Measurements from ENCODE around the gene ANAPC15.

DNA sequence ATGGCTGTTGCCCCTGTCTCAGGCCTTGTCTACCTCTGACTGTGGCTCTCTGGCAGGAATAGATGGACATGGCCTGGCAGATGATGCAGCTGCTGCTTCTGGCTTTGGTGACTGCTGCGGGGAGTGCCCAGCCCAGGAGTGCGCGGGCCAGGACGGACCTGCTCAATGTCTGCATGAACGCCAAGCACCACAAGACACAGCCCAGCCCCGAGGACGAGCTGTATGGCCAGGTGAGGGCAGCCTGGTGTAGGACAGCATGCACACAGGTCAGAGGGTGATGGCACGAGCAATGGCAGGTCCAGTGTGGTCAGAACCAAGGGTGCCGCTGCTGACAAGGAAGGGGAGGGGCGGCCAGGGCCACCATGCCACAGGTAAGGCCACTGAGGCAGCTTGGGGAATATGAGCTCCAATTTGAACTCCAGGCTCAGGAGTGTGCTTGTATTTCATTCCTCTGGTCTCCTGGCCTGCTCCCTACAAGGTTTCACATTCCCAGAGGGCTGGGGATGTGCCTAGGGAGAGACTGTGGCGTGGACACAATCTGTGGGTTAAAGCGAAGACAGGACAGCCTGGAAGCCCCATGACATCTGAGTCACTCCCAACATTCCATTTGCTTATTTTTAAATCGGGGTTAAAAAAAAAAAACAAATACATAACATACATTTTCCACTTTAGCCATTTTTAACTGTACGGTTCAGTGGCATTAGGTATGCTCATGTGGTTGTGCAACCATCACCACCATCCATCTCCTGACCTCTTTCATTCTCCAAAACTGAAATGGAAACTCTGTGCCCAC is 23.6 kb upstream of the ANAPC15 start:
- no peak for TF ChIP-seq EZH2 (IDR thresholded peaks at IDR 0.05; ENCODE audit: borderline replicate concordance, low read depth, low read length)
- TF ChIP-seq RBBP5 (IDR thresholded peaks at IDR 0.05; ENCODE audit: borderline replicate concordance, insufficient read depth, low read length, poor library complexity, severe bottlenecking), result no peak
- TF ChIP-seq FOXM1 (IDR thresholded peaks at IDR 0.05; ENCODE audit: low read depth), result no peak
- no peak for TF ChIP-seq FOXM1 (CRISPR knock-in tag; IDR thresholded peaks at IDR 0.05; ENCODE audit: low read depth)
- TF ChIP-seq, protein P1, sequence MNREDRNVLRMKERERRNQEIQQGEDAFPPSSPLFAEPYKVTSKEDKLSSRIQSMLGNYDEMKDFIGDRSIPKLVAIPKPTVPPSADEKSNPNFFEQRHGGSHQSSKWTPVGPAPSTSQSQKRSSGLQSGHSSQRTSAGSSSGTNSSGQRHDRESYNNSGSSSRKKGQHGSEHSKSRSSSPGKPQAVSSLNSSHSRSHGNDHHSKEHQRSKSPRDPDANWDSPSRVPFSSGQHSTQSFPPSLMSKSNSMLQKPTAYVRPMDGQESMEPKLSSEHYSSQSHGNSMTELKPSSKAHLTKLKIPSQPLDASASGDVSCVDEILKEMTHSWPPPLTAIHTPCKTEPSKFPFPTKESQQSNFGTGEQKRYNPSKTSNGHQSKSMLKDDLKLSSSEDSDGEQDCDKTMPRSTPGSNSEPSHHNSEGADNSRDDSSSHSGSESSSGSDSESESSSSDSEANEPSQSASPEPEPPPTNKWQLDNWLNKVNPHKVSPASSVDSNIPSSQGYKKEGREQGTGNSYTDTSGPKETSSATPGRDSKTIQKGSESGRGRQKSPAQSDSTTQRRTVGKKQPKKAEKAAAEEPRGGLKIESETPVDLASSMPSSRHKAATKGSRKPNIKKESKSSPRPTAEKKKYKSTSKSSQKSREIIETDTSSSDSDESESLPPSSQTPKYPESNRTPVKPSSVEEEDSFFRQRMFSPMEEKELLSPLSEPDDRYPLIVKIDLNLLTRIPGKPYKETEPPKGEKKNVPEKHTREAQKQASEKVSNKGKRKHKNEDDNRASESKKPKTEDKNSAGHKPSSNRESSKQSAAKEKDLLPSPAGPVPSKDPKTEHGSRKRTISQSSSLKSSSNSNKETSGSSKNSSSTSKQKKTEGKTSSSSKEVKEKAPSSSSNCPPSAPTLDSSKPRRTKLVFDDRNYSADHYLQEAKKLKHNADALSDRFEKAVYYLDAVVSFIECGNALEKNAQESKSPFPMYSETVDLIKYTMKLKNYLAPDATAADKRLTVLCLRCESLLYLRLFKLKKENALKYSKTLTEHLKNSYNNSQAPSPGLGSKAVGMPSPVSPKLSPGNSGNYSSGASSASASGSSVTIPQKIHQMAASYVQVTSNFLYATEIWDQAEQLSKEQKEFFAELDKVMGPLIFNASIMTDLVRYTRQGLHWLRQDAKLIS (CRISPR knock-in tag; IDR thresholded peaks at IDR 0.05), result no peak
- no peak for TF ChIP-seq NR2C2 (CRISPR knock-in tag; IDR thresholded peaks at IDR 0.05)
- no peak for TF ChIP-seq NR2C2 (tag; IDR thresholded peaks at IDR 0.05)
- TF ChIP-seq ZNF282 (CRISPR knock-in tag; IDR thresholded peaks at IDR 0.05), result no peak
- TF ChIP-seq, protein P2, sequence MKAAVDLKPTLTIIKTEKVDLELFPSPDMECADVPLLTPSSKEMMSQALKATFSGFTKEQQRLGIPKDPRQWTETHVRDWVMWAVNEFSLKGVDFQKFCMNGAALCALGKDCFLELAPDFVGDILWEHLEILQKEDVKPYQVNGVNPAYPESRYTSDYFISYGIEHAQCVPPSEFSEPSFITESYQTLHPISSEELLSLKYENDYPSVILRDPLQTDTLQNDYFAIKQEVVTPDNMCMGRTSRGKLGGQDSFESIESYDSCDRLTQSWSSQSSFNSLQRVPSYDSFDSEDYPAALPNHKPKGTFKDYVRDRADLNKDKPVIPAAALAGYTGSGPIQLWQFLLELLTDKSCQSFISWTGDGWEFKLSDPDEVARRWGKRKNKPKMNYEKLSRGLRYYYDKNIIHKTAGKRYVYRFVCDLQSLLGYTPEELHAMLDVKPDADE (conservative IDR thresholded peaks at IDR 0.05; ENCODE audit: control insufficient read depth, low read depth, low read length), result no peak
- TF ChIP-seq, protein P3, sequence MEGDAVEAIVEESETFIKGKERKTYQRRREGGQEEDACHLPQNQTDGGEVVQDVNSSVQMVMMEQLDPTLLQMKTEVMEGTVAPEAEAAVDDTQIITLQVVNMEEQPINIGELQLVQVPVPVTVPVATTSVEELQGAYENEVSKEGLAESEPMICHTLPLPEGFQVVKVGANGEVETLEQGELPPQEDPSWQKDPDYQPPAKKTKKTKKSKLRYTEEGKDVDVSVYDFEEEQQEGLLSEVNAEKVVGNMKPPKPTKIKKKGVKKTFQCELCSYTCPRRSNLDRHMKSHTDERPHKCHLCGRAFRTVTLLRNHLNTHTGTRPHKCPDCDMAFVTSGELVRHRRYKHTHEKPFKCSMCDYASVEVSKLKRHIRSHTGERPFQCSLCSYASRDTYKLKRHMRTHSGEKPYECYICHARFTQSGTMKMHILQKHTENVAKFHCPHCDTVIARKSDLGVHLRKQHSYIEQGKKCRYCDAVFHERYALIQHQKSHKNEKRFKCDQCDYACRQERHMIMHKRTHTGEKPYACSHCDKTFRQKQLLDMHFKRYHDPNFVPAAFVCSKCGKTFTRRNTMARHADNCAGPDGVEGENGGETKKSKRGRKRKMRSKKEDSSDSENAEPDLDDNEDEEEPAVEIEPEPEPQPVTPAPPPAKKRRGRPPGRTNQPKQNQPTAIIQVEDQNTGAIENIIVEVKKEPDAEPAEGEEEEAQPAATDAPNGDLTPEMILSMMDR (IDR thresholded peaks at IDR 0.05 in 2 of 3, conservative IDR thresholded peaks at IDR 0.05 in 1 of 3; ENCODE audit: insufficient read depth in 2 of 3, low read depth in 1 of 3, low read length in 3 of 3), result no peak
- TF ChIP-seq POLR2AphosphoS5 (IDR thresholded peaks at IDR 0.05; ENCODE audit: control insufficient read depth, insufficient read depth, low read depth, low read length), result no peak
